Islet precursor cell (in vitro differentiated cells): Measurements from ENCODE around the gene PTPRG.
A peak's percentile ranks its signal among the peaks of the same experiment; 100 is the strongest.

Experiments
- DNase-seq: peaks from one replicate; pipeline ENCODE4 v3.0.0-alpha.2; 2018

PTPRG gene

DNA sequence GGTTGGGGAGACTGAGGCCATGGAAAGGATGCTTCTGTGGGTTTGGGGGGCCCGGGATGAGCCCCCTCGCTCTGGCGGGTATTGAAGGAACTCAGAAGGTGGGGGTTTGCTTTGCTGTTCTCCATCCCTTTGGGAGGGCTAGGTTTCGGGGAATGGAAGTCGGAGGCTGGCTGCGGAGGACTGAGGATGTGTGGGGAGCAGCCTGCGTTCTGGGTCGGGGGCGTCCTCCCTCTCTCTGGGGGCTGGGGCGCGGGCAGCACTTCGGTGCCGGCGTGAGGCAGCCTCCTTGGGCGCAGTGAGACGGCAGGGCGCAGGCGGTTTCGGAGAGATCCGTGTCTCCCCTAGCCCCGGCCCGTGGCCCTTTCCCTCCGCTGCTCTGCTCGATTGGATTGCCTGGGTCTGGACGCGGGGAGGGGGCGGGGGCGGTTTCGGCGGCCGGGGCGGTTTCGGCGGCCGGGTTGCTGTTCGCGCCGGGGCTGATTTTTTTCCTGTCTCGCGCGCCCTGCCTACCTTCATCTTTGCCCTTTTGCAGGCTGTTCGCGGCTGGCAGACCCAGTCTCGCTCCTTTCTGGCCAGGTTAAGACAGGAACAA, 1.4 kb downstream of the PTPRG start:
- DNase-seq = peak; percentile 79

DNA sequence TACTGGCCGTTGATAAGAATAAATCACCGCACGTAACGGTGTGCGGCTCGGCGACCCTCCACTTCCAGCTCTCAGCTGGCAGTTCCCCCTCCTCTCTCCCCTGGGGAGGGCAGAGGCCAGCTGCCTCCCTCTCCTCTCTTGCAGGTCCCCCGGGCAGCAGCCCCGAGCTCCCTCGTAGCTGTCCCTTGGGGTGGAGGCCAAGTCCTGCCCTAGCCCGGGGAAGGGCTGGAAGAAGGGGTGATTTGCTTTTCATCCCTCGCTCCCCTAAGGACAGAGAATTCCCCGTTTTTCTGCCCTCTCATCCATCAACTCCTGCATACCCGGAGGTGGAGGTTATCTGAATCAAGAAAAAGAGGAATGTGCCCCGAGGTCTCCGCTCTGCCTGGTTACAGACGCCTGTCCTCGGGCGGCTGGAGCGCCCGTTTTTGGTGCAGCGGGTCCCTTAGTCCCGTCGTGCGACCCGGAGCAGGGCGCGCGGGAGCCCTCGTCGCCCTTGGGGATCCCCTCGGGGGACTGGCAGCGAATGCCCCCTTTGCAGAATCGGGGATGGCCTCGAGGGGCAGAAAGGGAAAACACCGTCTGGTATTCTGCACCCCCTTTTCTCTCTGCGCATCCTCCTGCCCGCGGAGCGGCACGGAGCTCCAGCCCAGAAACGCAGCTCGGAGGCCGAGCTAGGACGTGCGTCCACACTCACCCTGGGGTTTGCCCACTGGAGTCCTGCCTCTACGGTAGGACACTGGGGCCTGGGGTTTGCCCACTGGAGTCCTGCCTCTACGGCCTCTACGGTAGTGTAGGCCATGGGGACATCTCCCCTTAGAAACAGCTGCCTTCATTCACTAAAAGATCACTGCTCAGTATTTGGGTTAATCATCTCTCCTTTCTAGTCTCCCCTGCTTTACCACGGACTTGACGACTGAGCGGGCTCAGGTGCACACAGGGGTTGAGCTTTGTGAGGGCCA, 2.2 kb downstream of the PTPRG start:
- DNase-seq = no peak

DNA sequence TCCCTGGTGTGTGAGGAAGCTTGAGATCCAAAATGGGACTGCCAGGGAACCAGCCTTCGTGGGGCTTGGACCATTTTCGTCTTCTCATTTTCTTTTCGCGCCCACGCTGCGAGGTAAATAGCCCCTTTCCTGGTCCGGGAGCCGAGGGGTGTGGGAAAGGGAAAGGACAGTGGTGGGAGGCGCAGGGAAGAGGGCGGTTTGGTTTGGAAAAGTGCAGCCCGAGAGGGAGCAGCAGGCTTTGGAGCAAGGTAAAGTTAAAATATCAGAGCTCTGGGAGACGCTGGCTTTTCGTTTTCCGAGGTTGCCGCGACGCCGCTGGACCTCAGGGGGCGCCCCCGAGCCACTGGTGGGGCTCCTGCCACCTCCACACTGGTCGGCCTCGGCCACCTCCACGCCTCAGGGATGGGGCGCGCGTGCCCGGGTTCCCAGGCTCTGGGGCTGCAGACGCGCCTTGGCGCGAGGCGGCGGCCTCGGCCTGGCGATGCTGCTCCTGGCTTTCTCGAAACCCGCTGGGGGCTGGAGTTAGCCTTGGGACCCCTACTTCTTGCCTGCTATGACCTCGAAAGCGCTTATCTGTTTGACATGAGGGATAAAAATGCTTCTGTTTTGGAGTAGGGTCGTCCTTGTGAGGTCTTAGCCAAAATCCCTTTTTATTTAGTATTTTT, 3.2 kb downstream of the PTPRG start:
- peak; percentile 92 for DNase-seq

DNA sequence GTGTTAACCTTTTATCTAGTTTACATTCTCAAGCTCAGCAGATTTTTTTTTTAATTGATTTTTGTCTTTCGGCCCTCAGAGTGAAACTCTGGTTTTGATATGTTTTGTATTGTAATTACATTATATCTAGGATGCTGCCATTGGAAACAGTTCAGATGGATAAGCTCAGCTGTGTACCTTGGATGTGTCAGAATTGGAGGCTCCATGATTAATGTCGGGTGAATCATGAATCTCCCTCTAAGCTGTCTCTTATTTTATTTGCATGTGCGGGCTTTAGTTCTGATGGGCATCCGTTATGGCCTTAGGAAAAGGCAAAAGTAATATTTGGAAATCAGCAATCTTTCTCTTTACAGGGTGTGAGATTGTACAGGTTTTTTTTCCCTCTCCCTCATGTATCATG, 4.2 kb downstream of the PTPRG start:
- no peak for DNase-seq

DNA sequence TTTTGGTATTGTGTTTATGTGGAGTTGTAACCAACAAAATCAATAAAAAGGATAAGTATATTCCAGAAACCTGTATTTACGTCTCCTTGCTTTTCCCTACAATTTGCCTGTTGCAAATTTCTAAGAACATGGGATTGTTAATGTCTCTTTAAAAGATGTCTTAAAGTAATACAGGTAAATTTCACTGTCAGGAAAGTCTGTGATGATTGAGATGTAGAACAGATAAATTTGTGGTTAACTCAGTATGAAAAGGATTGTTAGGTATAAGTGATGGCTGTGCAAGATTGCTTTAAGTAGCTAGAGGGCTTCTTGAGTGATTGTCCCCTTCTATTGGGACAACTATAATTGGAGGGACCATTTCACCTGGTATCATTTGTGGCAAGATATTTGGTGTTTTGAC, 6.8 kb downstream of the PTPRG start:
- DNase-seq = no peak

DNA sequence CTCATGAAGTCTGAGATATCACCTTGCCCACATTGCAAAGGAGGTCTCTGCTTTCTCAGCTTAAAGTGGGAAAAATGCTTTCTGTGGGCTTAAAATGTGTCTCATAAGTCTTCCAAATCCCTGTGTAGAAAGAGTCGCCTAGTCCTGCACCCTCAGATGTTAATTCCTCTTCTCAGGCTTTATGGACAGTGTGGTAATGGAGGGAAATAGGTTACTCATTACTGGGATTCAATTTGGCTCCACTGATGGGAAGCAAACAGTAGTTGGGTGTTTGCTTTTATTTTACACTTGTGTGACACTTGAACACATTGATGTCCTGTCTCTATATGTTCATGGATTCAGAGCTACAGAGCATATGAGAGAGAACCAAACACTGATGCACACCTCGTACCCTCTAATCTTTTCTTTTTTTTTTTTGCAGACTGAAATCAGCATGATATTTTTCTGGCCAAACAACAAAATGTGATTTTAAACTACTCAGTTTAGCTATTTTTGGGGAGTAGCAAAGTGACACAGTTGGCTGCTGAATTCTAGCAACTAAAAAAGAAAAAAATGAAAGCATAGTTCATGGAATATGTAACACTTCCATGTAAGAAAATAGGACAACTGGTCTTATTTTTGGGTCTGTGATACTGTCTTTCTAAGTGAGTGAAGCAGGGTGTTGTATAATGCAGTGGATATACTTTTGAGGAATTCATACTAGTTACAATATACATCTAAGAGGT, 8.6 kb downstream of the PTPRG start:
- DNase-seq = no peak

DNA sequence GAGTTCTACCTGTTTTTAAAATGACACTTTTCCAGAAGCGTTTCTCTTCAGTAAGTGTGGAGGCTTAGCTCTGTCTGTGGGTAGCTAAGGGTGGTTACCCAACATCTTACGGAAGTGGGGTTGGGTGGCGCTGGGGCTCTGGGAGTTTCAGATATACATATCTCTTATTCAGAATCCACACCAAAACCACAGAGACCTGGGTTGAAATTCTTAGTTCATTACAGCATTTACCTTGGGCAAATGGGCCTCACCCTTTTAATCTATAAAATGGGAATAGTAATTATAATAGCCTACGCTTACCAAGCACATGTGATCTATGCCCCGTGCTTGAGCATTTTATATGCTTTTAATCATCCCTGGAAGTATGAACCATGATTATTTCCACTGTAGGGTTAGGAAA, 9.4 kb downstream of the PTPRG start:
- DNase-seq = no peak

DNA sequence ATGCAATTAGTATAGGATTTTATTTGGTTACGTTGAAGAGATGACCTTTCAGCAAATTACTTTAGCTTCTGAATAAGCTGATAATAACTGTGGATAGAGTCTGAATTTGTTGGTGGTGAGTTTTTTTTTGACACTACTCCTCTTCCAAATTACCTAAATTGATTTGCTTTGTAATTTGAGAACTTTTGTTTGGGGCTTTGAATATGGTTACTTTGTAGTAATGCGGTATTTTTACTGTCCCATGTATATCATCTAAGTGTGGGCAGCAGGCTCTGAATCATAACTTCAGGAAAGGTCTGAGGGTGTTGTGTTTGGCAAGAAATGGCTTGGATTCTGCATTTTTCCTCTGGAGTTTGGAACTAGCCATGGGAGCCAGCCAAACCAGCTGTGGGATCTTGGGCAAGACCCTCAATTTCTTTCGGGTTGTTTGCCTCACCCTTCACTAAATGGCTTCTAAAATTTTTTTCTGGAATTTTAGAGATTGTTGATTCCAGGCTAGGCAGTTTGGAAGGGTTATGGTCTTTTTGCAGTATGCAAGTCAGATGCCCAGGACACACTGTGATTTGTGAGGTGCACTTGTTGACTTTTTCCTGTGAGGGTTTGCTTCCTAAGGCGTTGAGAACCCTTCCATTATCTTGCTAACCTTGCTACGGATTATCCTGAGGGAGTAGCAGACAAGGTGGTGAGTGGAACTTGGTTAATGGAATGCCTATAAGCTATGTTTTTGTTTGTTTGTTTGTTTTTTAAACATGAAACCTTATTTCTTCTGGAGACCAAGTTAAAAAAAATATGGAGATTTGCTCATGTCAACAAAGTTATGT, 10.4 kb downstream of the PTPRG start:
- no peak for DNase-seq

DNA sequence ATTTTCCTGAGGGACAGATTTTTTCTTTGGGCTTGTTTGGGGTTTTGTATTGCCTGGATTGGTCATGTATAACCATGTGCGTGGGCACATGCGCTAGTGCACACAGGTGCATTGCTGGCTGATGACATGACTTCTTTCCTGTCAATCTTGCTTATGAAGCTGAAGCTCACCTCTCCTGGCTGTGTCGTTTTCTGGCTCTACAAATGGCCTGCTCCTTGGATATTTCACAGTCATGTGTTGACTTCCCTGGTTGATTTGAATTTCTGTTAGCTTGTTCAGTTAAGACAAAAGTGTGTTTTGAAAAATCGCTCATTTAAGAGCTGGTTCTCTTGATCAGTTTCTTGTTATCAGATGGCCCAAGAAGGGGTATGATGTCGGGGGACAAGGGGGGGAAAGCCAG, 11.5 kb downstream of the PTPRG start:
- DNase-seq = no peak

DNA sequence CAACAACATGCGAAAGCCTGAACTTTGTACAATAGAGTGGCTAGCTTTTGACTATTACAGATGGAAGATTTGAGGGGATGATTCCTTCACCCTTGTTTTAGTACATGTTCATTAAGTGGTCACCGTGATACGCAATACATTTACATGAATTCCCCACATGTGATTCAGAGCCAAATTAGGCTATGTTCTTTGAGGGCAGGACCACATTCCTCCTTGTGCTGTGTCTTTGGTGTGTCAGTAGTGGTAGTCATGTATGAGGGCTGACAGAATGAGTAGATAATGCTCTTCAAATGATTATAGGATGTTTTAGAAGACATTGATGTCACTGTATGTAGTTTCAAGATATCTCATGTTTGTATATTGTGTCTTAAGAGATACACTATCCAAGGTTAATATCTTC, 12.1 kb downstream of the PTPRG start:
- no peak for DNase-seq

DNA sequence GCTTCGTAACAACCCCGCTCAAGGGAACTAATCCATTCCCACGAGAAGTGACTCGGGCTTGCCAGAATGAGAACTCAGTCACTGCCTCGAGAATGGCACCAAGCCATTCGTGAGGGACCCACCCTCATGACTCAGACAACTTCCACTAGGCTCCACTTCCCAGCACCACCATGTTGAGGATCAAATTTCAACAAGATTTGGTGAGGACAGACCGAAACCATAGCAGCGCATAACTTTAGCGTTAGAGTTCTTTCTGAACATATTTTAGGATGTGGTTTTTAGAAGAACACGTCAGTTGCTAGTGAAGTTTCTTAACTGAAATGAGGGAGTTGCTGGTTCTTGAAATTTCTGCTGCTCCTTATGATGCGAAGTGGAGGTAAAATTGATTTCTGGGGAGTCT, 13.5 kb downstream of the PTPRG start:
- DNase-seq = no peak

DNA sequence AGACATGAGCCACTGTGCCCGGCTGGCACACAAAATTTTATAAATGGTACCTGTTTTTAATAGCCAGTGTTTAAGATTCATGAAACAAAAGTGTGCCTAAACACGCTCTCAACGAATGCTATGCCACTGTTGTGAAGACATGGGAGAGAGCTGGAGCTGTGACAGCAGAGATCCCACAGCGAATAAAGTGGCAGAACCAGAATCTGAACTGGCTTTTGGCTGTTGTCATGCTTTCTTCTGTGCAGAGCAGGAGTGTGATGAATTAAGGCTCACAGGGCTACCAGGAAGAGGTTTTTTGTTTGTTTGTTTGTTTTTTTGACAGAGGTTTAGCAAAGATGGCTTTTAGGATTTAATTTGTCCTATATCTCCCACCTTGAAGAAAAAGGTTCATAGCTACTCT, 14.5 kb downstream of the PTPRG start:
- DNase-seq = no peak

DNA sequence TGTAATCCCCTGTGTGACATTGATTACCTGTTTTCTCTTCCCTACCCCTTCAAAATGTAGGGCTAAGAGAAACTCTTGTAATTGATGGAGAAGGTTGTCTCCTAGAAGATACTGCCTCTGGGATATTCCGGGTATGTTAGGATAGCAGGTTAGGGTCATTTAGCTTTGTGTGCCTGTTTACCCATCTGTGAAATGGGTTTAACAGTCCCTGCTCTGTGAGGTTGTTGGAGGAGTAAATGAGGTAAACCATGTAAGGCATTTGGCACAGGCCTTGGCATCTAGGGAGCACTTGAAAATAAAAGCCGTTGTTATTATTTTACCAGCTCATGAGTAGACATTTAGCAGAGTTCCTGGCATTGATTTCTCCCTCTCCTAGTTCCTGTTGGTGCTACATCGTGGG, 16.4 kb downstream of the PTPRG start:
- DNase-seq = no peak

DNA sequence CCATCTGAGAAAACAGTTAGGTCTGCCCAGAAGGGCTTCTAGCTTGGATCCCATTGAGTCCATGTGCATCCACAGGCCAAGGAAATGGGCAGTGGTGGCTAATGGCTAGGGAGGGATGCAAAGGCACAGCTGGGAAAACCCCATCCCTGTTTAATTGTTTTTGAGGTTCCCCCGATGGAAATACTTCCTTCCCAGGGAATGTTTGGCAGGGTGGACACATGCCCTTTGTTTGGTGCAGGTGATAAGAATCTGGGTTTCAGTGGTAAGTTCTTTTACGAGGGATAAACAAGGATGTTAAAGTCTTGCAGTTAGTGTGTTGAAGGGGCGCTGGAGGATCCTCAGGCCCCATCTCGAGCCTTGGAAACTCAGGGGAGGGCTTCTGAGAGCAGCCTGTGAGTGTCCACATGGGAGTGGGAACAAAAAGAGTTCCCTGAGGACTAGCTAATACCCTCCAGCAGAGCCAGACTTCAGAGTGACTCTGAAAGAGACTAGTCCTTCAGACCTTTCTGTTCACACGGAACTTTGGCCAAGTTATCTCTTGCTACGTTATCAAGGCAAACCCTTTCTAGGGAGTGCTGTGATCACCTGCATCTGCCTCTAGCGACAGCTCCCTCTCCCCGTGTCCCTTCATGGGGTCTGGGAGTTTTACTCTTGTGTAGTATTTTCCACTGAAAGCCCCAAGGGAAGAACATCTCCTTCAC, 17.4 kb downstream of the PTPRG start:
- peak; percentile 86 for DNase-seq

DNA sequence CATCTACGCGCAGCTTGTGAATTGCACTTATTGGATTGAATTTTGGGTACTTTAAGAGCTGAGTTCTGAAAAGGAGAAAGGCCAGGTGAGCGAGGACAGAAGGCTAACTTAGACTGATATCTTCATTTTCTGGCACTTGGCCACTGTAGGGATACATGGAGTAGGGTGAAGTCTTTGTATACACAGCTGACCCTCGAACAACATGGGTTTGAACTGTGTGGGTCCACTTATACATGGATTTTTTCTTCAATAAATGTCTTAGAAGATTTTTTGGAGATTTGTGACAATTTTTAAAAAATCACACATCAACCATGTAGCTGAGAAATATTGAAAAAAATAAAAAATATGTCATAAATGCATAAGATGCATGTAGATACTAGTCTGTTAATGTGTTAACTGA, 18.3 kb downstream of the PTPRG start:
- DNase-seq = no peak

DNA sequence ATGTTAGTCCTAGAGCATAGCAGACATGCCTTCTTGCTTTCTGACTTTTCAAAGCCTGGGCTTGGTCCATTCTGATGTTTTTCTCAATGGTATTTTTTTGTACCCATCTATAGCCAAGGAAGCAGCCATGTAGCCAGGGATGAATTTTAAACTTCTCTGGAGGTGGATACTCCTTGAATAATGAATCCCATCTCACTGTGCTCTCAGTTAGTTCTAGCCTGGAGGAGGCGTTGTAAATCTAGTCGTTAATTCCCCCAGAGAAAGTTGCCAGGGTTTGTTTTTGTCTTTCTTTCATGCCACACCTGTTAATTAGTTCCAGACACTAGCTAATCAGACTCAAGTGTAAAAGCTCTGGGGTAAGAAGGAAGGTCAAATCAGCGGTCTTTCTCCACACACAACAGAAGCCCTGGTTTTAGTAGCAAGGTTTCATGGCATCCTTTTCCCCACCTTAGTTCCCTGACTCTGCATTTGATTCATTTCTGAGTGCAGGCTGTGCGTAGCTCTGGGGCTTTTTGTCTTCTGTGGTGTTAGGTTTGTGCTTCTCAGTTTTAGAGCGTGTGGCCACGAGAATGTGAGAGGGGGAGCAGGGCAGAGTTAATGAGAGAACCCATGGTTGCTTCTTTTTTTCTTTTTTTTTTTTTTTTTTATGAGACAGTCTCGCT, 19.7 kb downstream of the PTPRG start:
- DNase-seq = no peak

DNA sequence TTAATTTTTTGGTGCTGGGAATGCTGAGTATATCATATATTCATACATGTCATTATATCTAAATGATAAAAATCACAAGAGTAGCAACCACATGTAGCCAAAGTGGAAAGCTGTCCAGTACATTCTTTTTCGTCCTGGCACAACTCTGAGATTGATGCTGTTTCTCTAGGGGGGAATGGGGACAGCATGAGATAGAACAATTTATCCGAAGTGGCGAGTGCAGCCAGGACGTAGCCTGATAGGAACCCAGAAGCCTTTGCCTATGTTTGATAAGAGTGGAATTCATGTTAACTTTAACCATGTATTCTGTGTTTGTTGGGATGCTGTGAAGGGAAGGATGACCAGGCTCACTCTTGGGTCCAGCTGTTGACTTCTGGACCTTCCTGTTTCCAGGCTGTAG, 20.9 kb downstream of the PTPRG start:
- no peak for DNase-seq

DNA sequence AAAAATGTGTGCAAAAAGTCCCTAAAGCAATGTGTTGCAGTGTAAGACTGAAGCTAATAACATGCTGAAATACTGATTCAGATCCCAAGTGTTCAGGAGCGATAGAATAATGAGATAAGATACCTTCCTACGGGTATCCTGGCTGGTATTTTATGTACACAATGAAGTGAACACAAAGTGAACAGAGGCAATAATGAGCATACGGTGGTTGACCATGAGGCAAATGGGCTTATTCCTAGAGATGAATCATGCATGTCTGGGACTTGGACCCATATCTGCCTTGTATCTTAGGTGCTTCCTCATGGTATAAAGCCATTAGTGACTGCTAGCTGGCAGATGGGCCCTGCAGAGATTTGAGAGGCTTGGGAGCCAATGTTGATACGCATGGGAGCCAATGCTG, 21.5 kb downstream of the PTPRG start:
- no peak for DNase-seq

DNA sequence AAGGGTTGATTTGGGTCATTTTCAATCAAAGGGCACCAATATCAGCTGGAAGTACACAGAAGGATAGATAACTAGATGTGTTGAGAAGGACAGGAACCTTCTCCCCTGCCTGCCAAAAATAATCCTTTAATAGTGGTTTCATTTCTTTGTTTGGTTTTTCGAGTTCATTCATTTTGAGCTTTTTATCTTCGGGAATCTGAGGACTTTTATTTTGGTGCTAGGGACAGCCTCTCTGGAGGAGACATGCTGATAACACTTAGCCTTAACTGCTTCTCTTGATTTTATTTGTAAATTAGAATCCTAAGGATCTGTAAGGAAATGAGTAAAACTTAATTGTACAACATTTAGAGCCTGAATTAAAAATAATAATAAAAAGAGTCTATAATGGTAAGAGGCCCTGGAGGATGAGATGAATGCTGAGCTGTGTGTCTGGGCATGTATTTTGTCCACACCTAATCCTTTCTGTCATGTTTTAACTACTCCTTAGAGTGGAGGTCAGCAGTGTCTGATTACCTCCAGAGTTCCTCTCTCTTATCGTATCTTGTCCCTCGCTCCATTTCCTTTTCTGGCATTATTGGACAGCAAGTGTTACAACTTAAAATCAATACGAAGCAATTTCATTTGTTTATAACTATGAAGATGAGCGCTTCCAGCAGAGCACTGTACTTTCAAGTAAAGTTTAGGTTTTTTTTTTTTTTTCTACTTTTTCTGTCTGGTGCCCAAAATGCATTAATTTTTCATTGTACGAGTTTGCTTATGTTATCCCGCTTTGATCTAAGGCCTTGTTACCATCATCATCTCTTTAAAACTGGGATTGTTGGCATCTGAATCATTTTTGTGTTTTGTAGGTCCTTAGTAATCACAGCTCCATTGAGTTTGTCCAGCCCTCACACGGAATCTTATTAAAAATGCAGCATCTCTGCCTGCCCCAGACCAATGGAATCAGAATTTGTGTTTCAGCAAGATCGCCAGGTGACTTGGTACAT, 22.8 kb downstream of the PTPRG start:
- no peak for DNase-seq

DNA sequence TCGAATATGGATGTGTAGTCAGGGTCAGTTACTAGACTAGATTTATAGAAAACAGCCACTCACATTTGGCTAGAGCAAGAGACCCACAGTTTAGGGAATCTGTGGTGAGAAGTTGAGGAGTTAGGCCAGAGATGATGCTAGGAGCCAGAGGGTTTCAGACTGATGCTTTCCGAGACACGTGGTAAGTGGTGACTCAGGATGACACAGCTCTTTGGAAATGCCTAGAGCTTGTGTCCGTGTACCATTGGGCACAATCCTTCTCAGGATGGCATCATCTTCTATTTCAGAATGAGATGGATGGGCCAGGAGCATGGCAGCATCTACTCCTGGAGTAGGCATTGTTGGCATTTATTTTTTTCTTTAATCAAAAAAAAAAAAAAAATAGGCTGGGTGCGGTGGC, 28.5 kb downstream of the PTPRG start:
- no peak for DNase-seq
